Activated T-cell treated with anti-CD3 and anti-CD28 coated beads for 4 hours (primary cell): ENCODE results near the gene TDP1.

Source experiments
- DNase-seq: peaks from one replicate; pipeline ENCODE4 v3.0.0-alpha.2; 2020

TDP1 gene

GRCh38 chr14:89947344-89947743, 8.4 kb upstream of the TDP1 start:
- DNase-seq = no peak

- DNase-seq = no peak
Observed at GRCh38 chr14:89952576-89952975, 3.2 kb upstream of the TDP1 start.

GRCh38 chr14:89953602-89954001, 2.1 kb upstream of the TDP1 start:
- DNase-seq = no peak

GRCh38 chr14:89954070-89955021, 1.4 kb upstream of the TDP1 start, which contains the start of gene EFCAB11:
EFCAB11 (minus strand) TSS chr14:89954730; CDS start chr14:89954660, 70 bp downstream.
- DNase-seq = peak; percentile 90

GRCh38 chr14:89955022-89955744, 544 bp upstream of the TDP1 start:
- no peak for DNase-seq

- no peak for DNase-seq
Observed at GRCh38 chr14:89956661-89957009, 908 bp downstream of the TDP1 start.

- DNase-seq = no peak
Observed at GRCh38 chr14:89957376-89957775, 1.6 kb downstream of the TDP1 start.

- DNase-seq = no peak
Observed at GRCh38 chr14:89957791-89958190, 2.1 kb downstream of the TDP1 start.

- DNase-seq = no peak
Observed at GRCh38 chr14:89958966-89959365, 3.2 kb downstream of the TDP1 start.

GRCh38 chr14:89959853-89960445, 4.2 kb downstream of the TDP1 start:
- DNase-seq = no peak

GRCh38 chr14:89960914-89961313, 5.2 kb downstream of the TDP1 start:
- DNase-seq = no peak

GRCh38 chr14:89963288-89963978, 7.7 kb downstream of the TDP1 start:
- DNase-seq = no peak

- DNase-seq = no peak
Observed at GRCh38 chr14:89965839-89966238, 10.1 kb downstream of the TDP1 start.

- peak; percentile 21 for DNase-seq
Observed at GRCh38 chr14:89973234-89973823, 17.6 kb downstream of the TDP1 start.

GRCh38 chr14:89977668-89978067, 21.9 kb downstream of the TDP1 start:
- no peak for DNase-seq

- DNase-seq = no peak
Observed at GRCh38 chr14:89978656-89979055, 22.9 kb downstream of the TDP1 start.

- DNase-seq = no peak
Observed at GRCh38 chr14:89983375-89983774, 27.6 kb downstream of the TDP1 start.

- DNase-seq = no peak
Observed at GRCh38 chr14:89986462-89987160, 30.9 kb downstream of the TDP1 start.

- DNase-seq = no peak
Observed at GRCh38 chr14:89987161-89987475, 31.4 kb downstream of the TDP1 start.

GRCh38 chr14:89988787-89989186, 33.1 kb downstream of the TDP1 start:
- DNase-seq = no peak

- DNase-seq = no peak
Observed at GRCh38 chr14:89990218-89990617, 34.5 kb downstream of the TDP1 start.

GRCh38 chr14:89990623-89991275, 35.0 kb downstream of the TDP1 start:
- no peak for DNase-seq
